HEK293T (cell line): ENCODE results near the gene DNAH3.

Source experiments
- ARNT ChIP-seq: fragments of 450-650 bp; IDR thresholded peaks from 2 replicates; pipeline ENCODE4 v1.6.1; 2017; ENCODE audit warnings: mild to moderate bottlenecking
- FOXK2 ChIP-seq: fragments of 450-650 bp; IDR thresholded peaks from 2 replicates; pipeline ENCODE4 v1.6.1; 2016; ENCODE audit warnings: mild to moderate bottlenecking
- SP1 ChIP-seq: fragments of 450-650 bp; IDR thresholded peaks from 2 replicates; pipeline ENCODE4 v1.6.1; 2017
- SUZ12 ChIP-seq: fragments of 450-650 bp; IDR thresholded peaks from 2 replicates; pipeline ENCODE4 v1.6.1; 2016; ENCODE audit warnings: mild to moderate bottlenecking

DNA sequence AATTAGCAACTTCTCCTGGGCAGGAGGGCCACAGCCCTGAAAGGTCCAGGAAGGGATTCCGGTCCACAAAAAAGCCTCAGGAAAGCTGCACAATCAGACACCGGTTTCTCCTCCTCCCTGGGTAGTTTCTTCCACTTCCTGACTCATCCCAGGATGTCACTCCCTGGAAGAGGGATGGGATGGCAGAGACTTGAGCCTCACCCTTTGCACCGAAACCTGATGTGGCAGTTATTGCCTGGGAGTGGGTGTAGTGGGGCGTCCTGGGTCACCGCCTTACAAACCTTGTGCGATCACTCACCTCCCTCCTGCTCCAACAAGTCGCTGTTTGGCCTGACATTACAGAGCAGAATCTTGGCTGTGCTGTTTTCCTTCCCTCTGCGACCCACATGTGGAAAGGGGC is 179.2 kb downstream of the DNAH3 start:
- no peak for TF ChIP-seq ARNT
- no peak for TF ChIP-seq SP1
- no peak for TF ChIP-seq FOXK2
- TF ChIP-seq SUZ12 = no peak
